NCI-H1694 (cell line): ENCODE data around the gene PCBP3.

ENCODE experiments used
- DNase-seq: peaks from one replicate; lab custom pipeline; 2025; lab: John Stamatoyannopoulos, UW

The PCBP3 gene

GRCh38 chr21:45787371-45787770, 143.8 kb downstream of the PCBP3 start:
- no peak for DNase-seq

- DNase-seq, result no peak
Measured at GRCh38 chr21:45788198-45788597, 144.7 kb downstream of the PCBP3 start.

DNA sequence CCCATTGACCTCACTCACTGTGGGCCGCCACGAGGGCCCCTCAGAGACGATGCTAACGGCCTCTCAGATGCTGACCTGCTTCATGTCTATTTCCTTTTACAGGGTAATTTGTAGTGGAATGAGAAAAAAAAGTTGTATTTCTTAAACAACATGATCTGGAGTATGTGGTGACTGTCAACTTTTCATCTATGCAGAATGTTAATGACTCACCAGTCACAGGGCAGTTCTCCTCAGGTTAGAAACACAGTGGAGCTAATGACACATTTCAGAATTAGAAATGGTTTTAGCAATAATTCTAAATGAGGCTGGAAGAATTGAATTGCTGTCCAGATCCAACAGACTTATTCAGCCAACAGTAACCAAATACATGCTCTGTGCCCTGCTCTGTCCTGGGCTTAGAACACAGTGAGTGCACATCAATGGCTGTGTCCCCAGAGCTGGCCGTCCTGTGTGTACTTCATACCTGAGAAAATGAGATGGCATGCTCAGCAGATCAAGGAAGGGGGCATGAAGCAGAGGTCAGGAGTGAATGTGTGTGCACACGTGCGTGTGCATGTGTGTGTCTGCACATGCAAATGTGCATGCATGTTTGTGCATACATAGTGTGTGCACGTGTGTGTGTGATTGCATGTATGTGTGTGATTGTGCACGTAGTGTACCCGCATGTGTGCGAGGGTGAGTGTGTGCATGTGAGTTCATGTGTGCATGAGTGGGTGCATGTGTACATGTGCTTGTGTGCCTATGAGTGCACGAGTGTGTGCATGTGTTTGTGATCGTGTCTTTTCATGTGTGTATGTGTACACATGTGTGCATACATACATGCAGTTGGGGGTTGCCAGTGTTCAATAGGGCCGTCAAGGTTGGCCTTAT, 145.3 kb downstream of the PCBP3 start:
- no peak for DNase-seq

DNA sequence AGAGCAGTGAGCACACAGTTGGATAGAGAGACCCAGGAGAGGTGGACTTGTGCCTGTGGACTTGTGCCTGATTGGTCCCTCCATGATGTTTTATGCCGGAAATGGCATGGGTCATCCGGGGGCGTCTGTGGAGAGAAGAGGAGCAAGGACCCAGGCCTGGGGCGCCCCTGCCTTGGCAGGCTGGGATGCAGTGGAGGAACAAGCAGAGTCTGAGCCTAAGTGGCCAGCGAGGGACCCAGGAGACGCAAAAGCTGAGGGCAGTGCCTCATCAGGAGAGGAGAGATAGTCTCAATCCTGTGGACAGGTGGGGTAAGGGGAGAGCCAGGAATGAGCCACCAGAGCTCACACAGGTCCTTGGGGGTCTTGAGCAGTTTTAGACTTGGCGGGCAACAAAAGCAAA, 146.9 kb downstream of the PCBP3 start:
- no peak for DNase-seq

- no peak for DNase-seq
Measured at GRCh38 chr21:45791562-45792418, 148.3 kb downstream of the PCBP3 start.

DNA sequence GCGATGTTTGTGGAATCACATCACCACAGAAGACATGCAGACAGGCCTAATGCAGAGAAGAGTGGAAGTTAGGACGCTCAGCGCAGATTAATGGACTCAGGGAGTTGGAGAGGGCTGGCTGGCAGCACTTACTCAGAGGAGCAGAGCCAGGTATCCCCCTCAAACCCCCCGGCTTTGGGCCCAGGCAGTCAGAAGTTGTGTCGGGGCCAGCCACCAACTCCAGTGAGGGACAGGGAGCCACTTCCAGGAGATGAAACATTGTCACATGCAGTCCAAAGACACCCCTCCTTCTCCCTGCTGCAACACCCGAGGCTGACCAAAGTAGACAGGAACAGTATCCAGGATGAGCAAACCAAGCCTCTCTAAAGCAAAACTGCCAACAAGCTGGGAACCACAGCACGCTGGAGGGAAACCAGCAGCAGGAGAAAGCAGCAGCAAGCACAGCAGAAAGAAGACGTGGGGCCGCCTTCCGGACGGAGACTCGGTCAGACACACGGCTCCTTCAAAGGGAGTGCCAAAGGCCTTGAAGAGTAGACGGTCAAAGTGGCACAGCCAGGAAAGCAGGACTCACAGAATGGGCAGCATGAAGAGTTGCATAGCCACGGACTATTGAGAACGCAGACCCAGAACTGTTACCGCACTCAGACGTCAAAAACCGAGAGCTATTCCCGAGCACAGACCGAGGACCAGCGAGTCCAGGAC, 149.3 kb downstream of the PCBP3 start:
- no peak for DNase-seq

DNA sequence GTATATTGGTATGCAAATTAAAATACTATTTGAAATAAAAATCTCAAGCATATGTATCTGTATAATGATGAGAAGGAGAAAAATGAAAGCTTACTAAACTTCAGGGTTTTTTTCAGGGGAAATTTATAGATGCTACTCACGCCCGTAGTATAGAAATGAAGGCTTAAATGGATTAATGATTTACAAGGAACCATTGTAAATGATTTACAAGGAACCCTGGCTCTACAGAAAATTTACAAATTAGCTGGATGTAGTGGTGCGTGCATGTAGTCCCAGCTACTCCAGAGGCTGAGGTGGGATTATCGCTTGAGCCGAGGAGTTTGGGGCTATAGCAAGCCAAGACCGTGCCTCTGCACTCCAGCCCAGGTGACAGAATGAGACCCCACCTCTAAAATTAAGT, 150.5 kb downstream of the PCBP3 start:
- no peak for DNase-seq

GRCh38 chr21:45796003-45796402, 152.5 kb downstream of the PCBP3 start:
- no peak for DNase-seq

DNA sequence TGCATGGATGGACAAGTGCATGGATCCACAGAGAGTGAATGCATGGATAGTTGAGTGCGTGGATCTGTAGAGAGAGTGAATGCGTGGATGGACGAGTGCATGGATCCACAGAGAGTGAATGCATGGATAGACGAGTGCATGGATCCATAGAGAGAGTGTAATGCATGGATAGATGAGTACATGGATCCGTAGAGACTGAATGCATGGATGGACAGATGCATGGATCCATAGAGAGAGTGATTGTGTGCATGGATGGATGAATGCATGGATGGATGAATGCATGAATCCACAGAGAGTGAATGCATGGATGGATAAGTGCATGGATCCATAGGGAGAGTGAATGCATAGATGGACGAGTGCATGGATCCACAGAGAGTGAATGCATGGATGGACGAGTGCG, 153.8 kb downstream of the PCBP3 start:
- no peak for DNase-seq

- DNase-seq, result no peak
Measured at GRCh38 chr21:45799765-45800338, 156.3 kb downstream of the PCBP3 start.

GRCh38 chr21:45800339-45801080, 157.0 kb downstream of the PCBP3 start:
- no peak for DNase-seq

GRCh38 chr21:45801129-45801964, 157.8 kb downstream of the PCBP3 start:
- no peak for DNase-seq

DNA sequence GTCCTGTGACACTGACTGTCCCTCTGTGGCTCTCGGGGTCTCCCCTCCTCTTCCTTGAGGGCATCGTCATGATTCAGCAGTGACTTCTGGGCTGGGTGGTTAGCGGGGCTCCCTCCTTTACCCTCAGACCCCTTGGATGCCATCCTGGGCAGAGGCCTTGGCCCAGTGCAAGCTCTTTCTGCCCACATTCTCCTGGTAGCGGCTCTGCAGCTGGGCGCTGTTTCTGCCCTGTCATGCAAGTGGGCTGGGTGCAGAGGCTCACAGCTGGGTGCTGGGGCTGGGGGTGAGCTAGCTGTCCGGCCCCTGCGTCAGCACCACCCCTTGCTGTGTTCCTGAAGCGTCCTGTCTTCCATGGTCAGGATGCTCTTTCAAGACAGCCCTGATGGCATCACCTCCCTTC, 158.5 kb downstream of the PCBP3 start:
- no peak for DNase-seq

DNA sequence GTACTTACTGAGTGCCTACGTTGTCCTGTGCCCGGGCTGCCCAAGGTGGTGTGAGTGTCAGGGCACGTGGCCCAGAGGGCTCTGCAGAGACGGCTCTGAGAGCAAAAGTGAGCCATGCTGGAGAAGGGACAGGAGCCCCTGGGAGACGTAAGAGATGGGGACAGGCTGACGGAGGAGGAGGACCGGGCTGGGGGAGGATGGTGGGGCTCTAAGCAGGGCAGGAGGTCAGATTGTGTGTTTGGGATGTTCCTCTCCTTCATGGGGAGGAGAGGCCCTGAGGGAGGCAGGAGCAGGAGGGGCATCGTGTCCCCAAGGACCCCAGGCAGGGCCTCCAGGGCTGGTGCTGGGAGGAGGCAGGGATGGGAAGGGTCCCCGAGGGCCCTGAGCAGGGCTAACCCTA, 158.9 kb downstream of the PCBP3 start:
- DNase-seq, result no peak

GRCh38 chr21:45802956-45803617, 159.6 kb downstream of the PCBP3 start:
- no peak for DNase-seq

- no peak for DNase-seq
Measured at GRCh38 chr21:45803618-45804340, 160.3 kb downstream of the PCBP3 start.

DNA sequence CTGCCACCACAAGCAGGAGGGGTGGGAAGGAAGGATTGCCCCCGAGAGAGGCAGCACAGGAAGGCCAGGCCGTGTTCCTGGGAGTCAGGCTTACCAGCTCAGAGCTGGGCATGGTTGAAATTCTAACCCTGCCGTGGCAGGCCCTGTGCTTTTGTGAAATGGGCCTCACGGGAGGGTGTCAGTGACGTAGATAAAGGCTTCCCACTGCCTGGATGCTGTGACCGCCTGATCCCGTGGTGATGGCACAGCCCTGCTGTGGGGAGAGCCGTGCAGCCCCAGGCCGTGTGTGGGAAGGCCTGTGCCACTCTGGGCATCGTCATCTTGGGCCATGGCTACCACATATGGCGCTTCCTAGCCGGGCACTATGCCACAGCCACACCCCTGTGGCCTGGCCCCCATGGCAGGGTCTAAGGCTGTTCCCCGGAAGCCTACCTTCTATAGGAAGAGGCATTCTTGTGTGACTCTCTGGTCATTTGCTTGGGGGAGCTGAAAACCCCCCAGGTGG, 161.3 kb downstream of the PCBP3 start:
- no peak for DNase-seq

GRCh38 chr21:45805321-45805720, 161.8 kb downstream of the PCBP3 start:
- DNase-seq, result no peak

DNA sequence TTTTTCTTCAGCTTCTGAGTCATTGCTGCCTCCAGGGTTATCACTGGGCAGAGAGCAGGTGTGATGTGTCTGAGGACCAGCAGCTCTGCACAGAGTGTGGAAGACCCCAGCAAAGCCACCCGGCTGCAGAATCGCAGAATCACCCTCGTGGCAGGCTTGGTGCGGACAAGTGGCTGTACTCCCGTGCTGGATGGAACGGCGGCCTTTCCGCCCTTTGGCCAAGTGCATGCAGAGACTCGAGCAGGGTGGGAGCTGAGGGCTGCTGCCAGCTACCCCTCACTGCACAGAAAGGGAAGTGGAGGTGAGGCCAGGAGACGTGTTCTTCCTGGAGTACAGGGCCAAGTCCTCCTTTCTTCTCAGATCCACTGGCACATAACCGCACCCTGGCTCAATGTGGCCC, 162.5 kb downstream of the PCBP3 start:
- no peak for DNase-seq
